Measurements from ENCODE around the gene ITGAL.
A peak's percentile ranks its signal among the peaks of the same experiment; 100 is the strongest.
"Not testable (repeated sequence)": the region's sequence is repeated elsewhere in the genome, so short reads cannot be mapped to it uniquely, and the experiment has no call there.

Gene ITGAL

DNA sequence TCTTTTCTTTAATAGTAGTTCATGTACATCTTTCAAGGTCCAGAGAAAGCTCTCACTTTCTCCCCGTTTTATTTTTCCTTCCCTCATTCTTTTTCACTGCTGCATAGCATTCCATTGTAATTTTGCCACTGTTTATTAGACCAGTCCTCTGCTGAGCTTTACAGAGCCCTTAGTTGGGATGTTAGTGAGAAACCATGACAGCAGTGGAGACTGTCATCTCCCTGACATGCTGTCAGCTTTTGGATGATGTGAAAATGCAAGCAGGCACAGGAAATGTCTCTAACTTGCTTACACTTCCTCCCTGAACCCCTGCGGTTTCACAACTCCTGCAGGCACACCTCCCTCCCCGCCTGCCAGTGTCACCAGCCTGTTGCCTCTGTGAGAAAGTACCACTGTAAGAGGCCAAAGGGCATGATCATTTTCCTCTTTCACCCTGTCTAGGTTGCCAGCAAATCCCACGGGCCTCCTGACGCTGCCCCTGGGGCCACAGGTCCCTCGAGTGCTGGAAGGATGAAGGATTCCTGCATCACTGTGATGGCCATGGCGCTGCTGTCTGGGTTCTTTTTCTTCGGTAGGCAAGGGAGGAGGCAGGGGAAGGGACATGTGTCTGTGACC lies at the start of gene ITGAL:
Gene ITGAL, plus strand, starts transcription at position 415 of the 615 bp plus-strand sequence. Its CDS starts 96 bp downstream, at position 511.
- peak; percentile 70 for DNase-seq

GRCh38 chr16:30428055-30428454 lies 44.5 kb upstream of the ITGAL start:
- no peak for DNase-seq

DNA sequence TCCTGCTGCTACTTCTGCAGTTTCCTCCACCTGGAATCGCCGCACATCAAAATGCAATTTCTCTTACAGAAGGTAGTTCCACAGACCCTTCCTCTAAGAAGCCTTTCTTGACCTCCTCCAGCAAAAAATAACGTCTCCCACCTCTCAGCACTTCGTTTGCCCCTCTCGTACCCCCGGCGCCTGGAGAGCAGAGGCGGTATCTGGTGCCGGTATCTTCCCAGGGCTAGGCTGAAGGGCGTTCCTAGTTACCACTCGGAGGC lies 43.2 kb upstream of the ITGAL start:
- no peak for DNase-seq

DNA sequence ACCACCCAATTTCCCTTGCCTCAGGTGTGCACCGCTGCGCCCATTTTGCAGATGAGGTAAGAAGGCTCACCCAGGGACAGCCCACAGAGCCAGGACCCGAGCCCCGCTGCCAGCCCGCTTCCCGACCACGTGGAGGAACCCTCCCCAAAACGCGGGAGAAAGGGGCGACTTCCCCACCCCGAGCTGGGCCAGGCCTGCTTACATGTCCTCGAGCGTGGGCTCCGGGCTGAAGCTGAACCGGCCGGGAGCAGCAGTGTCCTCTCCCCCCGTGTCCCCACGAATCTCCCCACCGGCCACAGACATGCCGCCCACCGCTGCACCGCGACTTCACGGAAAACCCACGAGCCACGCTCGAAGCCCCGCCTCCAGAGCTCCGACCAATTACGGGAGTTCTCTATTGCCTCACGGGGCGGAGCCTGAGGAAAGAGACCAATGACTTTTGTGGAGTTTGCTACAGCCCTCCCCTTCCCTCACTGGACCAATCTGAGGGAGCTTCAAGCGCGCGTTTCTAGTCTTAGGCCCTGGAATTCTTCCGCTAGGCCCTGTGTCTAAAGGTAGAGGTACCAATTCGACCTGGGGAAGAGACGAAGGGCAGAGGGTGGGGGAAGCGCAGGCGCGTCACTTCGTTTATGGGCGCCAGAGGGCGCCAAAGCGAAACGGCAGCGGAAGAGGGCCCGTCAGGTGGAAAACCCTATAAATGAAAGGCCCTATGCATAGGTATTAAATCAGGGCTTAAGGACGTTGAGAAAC lies 42.7 kb upstream of the ITGAL start, which contains the start of gene DCTPP1:
Gene DCTPP1, minus strand, starts transcription at position 353 of the 750 bp plus-strand sequence. Its CDS starts 50 bp downstream, at position 303.
- DNase-seq, result peak; percentile 93

DNA sequence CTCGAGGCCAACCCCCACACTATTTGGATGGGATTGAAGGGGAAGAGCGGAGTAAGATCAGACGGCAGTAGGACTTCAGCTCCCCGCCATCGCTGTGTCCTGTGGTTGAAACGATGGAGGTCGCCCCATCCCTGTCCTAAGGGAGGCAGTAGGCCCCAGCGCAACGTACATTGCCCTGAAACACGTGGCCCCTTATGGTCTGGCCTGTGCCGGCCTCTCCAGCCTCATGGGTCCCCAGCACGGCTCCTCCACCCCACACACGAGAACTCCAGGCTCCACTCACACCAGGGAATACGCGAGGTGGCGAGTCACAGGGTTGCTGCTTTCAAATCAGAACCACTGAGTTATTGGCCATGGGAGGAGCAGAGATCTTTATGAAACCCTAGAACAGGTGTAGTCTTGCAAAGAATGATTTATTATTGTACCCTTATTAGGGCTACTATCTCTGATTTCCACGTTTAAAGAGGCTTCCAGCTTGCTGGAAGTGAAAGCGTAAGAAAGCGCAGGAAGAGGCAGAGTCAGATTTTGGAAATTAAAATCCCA lies 42.0 kb upstream of the ITGAL start:
- no peak for DNase-seq

- peak; percentile 22 for DNase-seq
These were observed 37.7 kb upstream of the ITGAL start for GRCh38 chr16:30434852-30435251.

GRCh38 chr16:30437511-30438046 lies 35.0 kb upstream of the ITGAL start:
- DNase-seq, result no peak

DNA sequence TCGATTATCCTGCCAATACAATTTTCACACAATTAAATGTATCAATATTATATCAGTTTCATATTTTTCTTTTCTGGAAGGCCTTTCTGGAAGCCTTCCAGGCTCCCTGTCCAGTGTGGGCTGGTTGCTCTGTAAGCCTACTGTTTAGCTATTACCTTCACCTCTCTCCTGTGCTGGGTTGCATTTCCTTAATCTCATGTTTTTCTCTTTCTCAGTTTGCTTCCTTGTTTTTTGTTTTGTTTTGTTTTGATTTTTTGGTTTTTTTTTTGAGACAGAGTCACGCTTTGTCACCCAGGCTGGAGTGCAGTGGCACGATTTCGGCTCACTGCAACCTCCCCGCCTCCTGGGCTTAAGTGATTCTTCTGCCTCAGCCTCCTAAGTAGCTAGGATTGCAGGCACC lies 33.7 kb upstream of the ITGAL start:
- DNase-seq, result no peak

DNA sequence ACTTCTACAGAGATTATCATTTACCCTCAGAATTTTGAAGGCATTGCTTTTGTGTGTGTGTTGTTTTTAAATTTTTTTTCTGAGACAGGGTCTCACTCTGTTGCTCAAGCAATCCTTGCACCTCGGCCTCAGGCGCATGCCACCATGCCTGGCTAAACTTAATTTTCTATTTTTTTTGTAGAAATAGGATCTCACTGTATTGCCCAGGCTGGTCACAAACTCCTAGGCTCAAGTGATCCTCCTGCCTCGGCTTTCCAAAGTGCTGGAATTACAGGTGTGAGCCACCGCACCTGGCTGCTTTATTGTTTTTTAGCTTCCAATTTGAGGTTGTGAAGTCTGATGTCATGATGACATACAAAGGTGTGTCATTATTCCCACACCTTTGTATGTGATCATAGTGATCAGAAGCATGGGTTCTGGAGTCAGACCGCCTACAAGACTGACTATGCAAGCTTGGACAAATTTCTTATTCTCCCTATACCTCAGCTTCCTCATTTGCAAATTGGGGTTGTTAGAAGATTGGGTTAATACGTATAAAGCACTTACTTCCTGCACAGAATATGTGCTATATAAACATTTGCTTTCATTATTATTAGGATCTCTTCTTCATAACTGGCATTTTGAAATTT lies 32.7 kb upstream of the ITGAL start:
- DNase-seq, result no peak

GRCh38 chr16:30443631-30444030 lies 28.9 kb upstream of the ITGAL start:
- DNase-seq, result no peak

- DNase-seq, result no peak
These were observed 28.1 kb upstream of the ITGAL start for GRCh38 chr16:30444231-30445148.

- no peak for DNase-seq
These were observed 27.5 kb upstream of the ITGAL start for GRCh38 chr16:30445149-30445407.

DNA sequence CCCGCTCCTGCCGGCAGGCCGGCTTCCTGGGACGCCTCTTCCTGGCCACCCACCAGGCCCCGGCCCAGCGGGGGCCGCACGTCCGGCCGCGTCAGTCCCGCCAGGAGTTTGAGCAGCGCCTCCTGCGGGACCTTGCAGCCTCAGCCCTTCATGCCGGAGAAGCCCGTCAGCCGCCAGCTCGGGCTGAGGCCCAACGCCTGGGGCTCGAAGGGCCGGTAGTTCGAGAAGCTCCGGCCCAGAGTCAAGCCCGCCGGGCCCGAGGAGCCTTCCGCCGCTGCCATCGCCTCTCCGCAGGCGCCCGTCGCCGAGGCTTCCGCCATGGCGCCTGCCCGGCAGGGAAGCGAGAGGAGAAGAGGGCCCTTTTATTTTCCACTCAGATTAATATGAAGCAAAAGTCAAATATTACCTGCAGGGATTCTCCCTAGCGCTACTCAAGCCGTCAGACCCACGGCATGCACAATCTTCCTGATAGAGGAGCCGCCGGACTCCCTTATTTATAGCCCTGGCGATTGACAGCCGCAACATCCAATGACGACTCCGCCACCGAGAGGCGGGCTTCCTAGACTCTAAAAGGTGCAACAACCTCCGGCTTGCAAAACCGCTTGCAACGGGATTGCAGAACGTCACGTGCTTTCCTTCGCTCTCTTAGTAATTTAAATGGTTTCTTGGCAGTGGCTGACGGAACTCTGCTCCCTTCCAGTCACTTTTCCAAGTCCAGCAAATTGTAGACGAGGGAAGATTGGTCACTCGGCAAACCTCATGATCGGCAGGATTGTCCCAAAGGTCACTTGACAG lies 26.9 kb upstream of the ITGAL start, which contains the start of gene SEPHS2:
Gene SEPHS2, minus strand, starts transcription at position 467 of the 795 bp plus-strand sequence. Its CDS starts 147 bp downstream, at position 320.
- DNase-seq, result peak; percentile 94

DNA sequence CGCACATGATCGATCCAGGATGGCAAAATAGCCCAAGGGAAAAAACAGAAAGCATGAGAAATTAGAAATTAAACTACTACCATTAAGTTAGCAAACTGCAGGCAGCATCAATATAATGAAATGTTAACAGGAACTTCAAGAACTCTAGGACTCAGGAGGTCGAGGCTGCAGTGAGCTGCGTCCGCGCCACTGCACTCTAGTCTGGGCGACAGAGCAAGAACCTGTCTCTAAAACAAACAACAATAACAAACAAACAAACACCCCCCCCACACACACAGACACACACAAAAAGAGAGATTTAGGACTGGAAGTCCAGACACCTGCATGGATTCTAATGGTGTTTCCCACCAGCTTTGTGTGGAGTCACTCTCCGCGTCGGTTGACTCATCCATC lies 26.3 kb upstream of the ITGAL start:
- DNase-seq, result no peak

GRCh38 chr16:30447512-30448226 lies 24.9 kb upstream of the ITGAL start:
- DNase-seq, result no peak

DNA sequence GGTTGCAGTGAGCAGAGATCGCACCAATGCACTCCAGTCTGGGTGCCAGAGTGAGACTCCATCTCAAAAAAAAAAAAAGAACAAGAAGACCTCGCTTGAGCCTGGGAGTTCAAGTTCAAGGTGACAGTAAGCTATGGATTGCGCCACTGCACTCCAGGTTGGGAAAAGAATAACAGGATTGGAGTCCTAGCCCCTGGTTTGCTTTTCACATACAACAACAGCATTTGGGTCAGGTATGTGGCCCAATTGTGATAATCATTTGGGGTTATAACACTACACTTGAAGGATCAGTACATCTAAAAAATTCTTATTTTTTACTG lies 23.5 kb upstream of the ITGAL start:
- no peak for DNase-seq

DNA sequence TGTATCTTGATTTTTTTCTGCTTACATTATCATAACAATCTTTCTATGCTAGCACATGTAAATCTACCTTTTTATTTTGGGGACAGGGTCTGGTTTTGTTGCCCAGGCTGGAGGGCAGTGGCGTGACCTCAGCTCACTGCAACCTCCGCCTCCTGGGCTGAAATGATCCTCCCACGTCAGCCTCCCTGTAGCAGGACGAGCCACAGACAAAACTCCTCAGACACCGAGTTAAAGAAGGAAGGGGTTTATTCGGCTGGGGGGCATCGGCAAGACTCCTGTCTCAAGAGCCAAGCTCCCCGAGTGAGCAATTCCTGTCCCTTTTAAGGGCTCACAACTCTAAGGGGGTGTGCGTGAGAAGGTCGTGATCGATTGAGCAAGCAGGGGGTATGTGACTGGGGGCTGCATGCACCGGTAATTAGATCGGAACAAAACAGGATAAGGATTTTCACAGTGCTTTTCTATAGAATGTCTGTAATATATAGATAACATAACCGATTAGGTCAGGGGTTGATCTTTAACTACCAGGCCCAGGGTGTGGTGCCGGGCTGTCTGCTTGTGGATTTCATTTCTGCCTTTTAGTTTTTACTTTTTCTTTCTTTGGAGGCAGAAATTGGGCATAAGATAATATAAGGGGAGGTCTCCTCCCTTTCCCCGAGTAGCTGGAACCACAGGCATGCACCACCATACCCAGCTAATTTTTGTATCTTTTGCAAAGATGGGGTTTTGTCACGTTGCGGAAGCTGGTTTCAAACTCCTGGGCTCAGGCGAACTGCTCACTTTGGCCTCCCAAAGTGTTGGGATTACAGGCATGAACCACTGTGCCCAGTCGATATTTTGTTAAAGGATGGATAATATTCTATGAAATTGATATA lies 19.6 kb upstream of the ITGAL start:
- DNase-seq, result not testable (repeated sequence)

- no peak for DNase-seq
These were observed 16.2 kb upstream of the ITGAL start for GRCh38 chr16:30456302-30456701.

- no peak for DNase-seq
These were observed 15.3 kb upstream of the ITGAL start for GRCh38 chr16:30457256-30457655.

Data from stimulated activated CD4-positive, alpha-beta T cell treated with anti-CD3 and anti-CD28 coated beads, Interleukin-12 subunit alpha, Interleukin-12 subunit beta, amount 100 ng/mL, for 4 hours (primary cell).